Stimulated activated naive CD4-positive, alpha-beta T cell treated with Interleukin-2 at 50 U/mL for 16 hours (primary cell): ENCODE results near the gene EPS8L3.
"Not testable (repeated sequence)": the region's sequence is repeated elsewhere in the genome, so short reads cannot be mapped to it uniquely, and the experiment has no call there.

Source experiments
- DNase-seq: peaks from one replicate; lab custom pipeline; 2025; lab: John Stamatoyannopoulos, UW

The EPS8L3 gene

GRCh38 chr1:109733236-109733870 is 30.4 kb downstream of the EPS8L3 start:
- DNase-seq: no peak

- no peak for DNase-seq
Observed at GRCh38 chr1:109732390-109732881, 31.3 kb downstream of the EPS8L3 start.

DNA sequence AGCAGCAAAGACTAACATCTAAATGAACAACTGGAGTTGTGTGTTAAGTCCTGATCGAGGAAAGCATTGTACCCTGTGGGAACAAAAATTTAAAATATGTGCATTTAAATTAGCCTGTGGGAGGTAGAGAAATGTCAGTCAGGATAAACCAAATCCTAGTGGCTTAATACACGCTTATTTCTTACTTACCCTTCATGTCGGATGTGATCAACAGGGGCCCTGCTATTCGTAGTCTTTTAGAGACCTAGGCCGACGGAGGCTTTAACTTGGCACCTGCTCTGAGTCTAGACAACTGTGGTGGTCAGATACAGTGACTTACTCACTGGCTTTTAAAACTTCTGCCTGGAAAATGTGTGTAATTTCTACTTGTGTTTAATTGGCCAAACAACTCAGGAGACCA is 33.1 kb downstream of the EPS8L3 start:
- no peak for DNase-seq

GRCh38 chr1:109728870-109729269 is 34.9 kb downstream of the EPS8L3 start:
- no peak for DNase-seq

GRCh38 chr1:109726728-109727373 is 36.9 kb downstream of the EPS8L3 start:
- DNase-seq: no peak

DNA sequence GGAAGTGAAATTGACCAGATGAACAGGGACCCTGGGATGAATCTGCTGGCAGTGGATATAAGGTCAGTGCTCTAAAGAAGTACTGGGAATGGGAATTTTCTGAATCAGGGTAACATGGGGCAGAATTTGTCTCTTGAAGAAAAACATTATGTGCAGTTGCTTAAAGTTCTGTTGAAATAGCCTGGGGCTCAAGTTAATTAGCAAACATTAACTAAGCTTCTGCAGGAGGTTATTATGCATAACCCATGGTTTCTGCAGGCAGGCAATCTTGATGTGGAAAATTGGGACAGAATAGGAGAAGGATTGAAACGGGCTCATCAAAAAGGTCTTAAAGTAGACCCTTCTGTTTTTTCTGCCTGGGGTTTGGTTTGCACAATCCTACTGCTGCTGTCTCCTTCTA is 37.7 kb downstream of the EPS8L3 start:
- DNase-seq: no peak

- DNase-seq: no peak
Observed at GRCh38 chr1:109725510-109725909, 38.2 kb downstream of the EPS8L3 start.

GRCh38 chr1:109724933-109725332 is 38.8 kb downstream of the EPS8L3 start:
- DNase-seq: no peak

DNA sequence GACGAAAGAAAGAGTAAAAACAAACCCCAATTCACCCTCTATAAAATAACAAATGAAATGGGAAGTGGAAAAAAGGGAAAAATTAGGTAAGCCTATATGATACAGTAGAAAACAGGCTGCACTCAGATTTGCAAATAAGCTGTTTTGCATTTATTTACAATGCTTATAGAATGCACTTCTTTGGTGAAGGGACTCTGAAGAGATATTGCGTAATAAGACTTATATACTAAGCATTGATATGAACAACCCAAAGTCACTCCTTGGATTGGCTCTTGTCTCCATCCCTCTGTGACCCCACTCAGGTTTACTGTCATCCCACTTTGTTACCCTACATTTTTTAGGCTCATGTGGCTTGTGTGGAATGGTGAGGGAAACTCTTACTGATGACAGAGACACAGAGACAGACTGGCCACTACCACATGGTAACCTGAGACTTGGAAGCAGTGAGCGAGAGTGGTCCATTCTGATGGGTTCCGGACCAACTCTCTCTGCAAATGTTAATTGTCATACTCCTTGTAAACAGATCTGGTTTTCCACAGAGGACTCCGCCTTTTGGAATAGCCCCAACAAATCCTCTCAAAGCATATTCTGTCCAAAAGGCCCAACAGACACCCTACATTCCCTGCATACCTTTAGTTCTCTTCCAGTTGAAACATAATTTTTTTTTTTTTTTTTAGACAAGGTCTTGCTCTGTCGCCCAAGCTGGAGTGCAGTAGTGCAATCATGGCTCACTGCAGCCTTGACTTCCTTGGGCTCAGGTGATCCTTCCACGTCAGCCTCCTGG is 40.6 kb downstream of the EPS8L3 start:
- DNase-seq: no peak

GRCh38 chr1:109721971-109722370 is 41.8 kb downstream of the EPS8L3 start:
- DNase-seq: no peak

- DNase-seq: no peak
Observed at GRCh38 chr1:109721042-109721441, 42.7 kb downstream of the EPS8L3 start.

- DNase-seq: no peak
Observed at GRCh38 chr1:109719337-109719837, 44.3 kb downstream of the EPS8L3 start.

GRCh38 chr1:109718495-109718894 is 45.2 kb downstream of the EPS8L3 start:
- no peak for DNase-seq

DNA sequence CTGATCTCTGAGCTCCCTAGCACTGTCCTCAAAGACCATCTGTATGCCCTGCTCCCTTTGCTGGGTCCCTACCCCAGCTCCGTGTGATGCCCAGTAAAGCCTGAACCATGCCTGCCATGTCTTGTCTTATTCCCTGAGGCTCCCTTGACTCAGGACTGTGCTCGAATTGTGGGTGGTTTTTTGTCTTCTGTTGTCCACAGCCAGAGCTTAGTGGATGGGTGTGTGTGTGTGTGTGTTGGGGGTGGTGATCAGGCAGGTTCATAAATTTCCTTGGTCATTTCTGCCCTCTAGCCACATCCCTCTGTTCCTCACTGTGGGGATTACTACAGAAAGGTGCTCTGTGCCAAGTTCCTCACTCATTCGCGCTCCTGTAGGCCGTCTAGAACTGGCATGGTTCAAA is 46.0 kb downstream of the EPS8L3 start:
- no peak for DNase-seq

GRCh38 chr1:109716570-109717090 is 47.1 kb downstream of the EPS8L3 start:
- no peak for DNase-seq

GRCh38 chr1:109716121-109716520 is 47.6 kb downstream of the EPS8L3 start:
- no peak for DNase-seq

DNA sequence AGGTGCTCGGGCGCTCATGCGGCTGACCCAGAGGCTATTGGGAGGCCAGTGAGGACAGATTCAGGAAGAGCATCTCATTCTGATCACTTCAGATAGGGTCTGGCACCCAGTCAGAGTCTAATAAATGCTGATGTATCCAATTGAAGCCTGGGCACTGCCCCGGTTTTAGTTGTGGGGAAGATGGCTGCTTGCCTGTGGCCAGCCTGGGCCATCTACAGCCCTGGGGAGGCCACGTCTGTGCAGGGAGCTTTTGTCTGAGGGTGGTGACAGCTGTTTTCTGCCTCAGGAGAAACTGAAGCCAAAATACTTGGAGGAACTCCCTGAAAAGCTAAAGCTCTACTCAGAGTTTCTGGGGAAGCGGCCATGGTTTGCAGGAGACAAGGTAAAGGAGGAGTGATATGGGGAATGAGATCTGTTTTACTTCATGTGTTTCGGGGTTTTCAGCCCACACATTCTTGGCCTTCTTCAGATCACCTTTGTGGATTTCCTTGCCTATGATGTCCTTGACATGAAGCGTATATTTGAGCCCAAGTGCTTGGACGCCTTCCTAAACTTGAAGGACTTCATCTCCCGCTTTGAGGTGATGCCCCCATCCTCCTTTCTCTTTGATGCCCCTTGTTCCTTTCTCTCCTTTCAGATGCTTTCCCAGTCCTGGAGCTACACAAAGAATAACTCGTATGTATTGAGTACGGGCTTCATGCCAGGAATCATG is 48.9 kb downstream of the EPS8L3 start:
- DNase-seq: no peak

GRCh38 chr1:109713636-109714035 is 50.1 kb downstream of the EPS8L3 start:
- DNase-seq: no peak

- DNase-seq: no peak
Observed at GRCh38 chr1:109712321-109712864, 51.3 kb downstream of the EPS8L3 start.

GRCh38 chr1:109711593-109712320 is 52.0 kb downstream of the EPS8L3 start, which contains the start of gene GSTM5:
Gene GSTM5 (plus strand): TSS chr1:109712251. CDS start chr1:109712313, 62 bp downstream.
- DNase-seq: not testable (repeated sequence)

- DNase-seq: not testable (repeated sequence)
Observed at GRCh38 chr1:109709822-109710221, 53.9 kb downstream of the EPS8L3 start.
